Mucosa of rectum (tissue), 2 donors: ENCODE data around the gene HRH3.

Experiments
- H3K27ac ChIP-seq, 2 donors: one replicate each; pipeline ENCODE4 v1.7.0; 2013; ENCODE audit warnings: inconsistent platforms in 2 of 2, low read depth in 2 of 2, low read length in 2 of 2
- H3K27me3 ChIP-seq, 2 donors: one replicate each; pipeline ENCODE4 v1.7.0; 2013; ENCODE audit warnings: low read length in 2 of 2; ENCODE audit not compliant: control insufficient read depth in 2 of 2, insufficient read depth in 2 of 2
- H3K36me3 ChIP-seq, 2 donors: one replicate each; pipeline ENCODE4 v1.7.0; 2013; ENCODE audit warnings: low read length in 2 of 2; ENCODE audit not compliant: control insufficient read depth in 2 of 2, insufficient read depth in 2 of 2
- H3K4me1 ChIP-seq, 2 donors: one replicate each; pipeline ENCODE4 v1.7.0; 2013; ENCODE audit warnings: low read length in 2 of 2, mild to moderate bottlenecking in 1 of 2; ENCODE audit not compliant: control insufficient read depth in 2 of 2, insufficient read depth in 2 of 2
- H3K4me3 ChIP-seq, 2 donors: one replicate each; pipeline ENCODE4 v1.7.0; 2013; ENCODE audit warnings: low read length in 2 of 2
- H3K9ac ChIP-seq, 2 donors: one replicate each; pipeline ENCODE4 v1.7.0; 2013; ENCODE audit warnings: low read length in 2 of 2, low read depth in 1 of 2, mild to moderate bottlenecking in 1 of 2
- H3K9me3 ChIP-seq, 2 donors: one replicate each; pipeline ENCODE4 v1.7.0; 2013; ENCODE audit warnings: low read length in 2 of 2; ENCODE audit not compliant: control insufficient read depth in 2 of 2
- donor health status: healthy.
- donor health status: Normal muscosa, but diverticular disease.

Gene HRH3

DNA sequence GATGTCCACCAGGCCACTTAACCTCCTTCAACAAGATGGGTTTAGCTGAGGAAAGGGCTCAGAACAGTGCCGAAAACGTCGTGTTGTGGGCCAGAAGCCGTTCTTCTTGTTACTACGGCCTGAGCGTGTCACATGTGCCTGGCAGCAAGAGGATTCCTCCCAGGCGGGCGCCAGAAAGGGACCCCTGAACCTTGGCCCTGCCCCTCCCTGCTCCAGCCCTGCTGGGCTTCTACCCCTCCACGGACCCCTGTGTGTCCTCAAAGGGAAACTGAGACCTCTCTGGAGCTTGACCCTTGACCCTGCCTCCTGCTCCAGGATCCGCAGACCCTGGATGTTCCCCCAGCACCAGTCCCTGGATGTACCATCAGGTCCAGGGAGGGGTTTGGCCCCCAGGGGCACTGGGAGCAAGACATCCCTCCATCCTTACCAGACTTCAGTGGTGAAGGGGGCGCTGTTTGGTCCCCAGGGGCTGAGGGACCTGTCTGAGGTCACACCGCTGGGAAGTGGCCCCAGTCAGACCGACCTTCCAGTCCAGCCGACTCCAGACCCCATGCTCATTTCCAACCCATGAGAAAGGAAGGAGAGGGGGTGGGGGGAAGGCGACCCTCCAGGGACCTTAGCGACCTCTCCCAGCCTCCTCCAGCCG, 10.1 kb downstream of the HRH3 start:
- Histone ChIP-seq H3K9ac (no peak overlapping the region), H3K4me3 (no peak overlapping the region), H3K27ac (no peak overlapping the region), H3K9me3 (no peaks in the 10 kb centered on the region), H3K4me1 (no peaks in the 10 kb centered on the region), H3K36me3 (no peaks in the 10 kb centered on the region), H3K27me3 (peaks cover 17 to 27% of the 10 kb centered on the region in 2 donors)

DNA sequence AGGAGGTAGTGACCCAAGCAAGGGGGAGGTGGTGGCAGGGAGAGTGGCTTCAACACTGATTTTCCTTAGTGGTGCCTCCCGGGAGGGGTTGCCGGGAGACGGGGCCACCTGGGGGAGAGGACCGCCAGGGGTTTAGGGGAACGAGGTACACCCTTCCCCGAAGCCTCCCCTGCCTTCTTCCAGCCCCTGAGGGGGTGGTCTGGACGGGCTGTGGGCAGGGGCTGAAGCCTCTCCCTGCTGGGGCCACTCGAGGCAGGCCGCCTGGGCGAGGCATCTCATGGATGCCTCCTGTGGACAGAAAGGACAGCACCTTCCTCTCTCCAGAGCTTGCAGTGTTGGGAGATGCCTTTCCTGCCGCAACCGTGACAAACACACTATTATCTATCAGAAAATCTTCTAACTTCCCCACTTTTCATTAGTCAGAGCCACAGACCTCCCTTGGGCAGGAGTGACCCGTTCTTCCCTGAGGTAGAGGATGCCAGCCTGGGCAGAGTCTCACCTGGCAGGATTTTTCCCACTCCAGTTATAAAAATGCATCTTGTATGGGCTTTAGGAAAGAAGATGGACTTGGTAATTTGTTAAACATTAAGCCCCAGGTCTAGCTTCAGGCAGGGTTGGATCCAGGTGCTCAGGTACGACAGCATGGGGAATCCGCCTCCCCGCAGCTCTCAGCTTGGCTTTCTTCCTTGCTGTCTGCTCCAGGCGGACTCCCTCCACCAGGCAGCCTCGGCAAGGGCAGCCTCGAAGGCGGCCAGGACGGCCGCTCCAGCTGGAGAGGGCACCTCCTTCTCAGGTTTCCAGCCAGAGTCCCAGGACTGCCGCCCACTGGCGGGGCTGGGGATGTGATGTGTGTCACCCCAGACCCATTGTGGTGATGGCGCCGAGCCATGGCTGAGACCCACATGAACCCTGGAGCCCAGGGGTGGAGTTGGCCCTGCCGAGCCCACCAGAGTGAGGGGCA, 11.0 kb downstream of the HRH3 start:
- peaks cover 14 to 21% of the 10 kb centered on the region in 2 donors for H3K27me3 ChIP-seq
- no peak overlapping the region for H3K4me3 ChIP-seq
- H3K27ac ChIP-seq = no peak overlapping the region
- no peak overlapping the region for H3K9ac ChIP-seq
- H3K4me1 ChIP-seq = no peaks in the 10 kb centered on the region
- no peaks in the 10 kb centered on the region for H3K36me3 ChIP-seq
- no peaks in the 10 kb centered on the region for H3K9me3 ChIP-seq

DNA sequence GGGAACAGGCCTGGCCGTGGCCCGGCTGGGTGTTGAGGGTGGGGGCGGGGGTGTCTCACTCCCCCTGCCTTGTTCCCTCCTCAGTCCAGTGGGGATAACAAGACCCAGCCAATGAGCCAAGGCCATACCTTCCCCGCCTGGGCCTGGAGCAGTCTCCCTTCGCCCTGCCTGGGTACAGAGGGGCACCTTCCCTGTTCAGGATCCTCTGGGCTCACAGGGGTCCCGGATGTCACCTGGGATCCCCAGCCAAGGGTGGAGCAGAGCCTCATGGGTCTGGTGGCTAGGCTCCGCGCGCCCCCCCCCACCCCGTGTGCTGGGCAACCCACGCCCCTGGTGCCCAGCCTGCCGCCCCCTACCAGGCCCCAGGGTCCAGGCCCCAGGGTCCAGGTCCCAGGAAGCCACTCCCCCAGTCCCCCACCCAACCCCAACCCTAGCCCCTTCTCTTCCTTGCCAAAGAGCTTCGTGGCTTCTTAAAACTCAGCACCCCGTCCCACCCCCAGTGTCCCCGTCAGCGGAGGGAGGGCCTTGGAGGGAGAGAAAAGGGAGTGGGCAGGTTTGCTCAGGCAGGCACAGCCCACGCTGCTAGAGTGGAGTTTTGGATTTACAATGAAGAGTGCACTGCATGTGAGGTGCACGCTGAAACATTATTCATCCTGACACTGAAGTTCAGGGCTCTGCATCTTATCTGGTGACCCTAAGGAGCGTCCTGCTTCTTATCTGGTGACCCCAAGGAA, 11.8 kb downstream of the HRH3 start:
- Histone ChIP-seq H3K27ac (no peak overlapping the region), H3K4me3 (no peak overlapping the region), H3K27me3 (peaks cover 14 to 17% of the 10 kb centered on the region in 2 donors), H3K36me3 (peaks cover under 1 to 4% of the 10 kb centered on the region in 2 donors), H3K4me1 (no peaks in the 10 kb centered on the region), H3K9me3 (no peaks in the 10 kb centered on the region), H3K9ac (no peak overlapping the region)

DNA sequence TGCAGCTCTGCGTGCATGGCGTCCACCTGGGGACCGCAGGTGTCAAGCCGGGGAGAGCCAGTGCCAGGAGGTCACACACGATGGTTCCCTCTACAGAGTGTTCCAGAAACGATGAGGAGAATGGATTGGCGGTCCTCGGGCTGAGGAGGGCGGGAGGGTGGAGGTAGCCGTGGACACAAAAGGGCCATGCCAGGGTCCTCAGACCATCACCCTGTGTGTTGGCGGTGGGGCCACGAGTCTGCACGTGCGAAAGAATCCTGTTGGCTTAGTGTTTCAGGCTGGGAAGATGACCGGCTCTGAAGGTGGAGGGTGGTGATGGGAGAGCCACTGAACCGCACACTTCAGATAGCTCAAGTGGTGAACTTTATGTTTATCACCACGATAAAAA, 13.7 kb downstream of the HRH3 start:
- H3K4me1 ChIP-seq = no peaks in the 10 kb centered on the region
- H3K9me3 ChIP-seq = no peaks in the 10 kb centered on the region
- no peak overlapping the region for H3K9ac ChIP-seq
- H3K36me3 ChIP-seq = peaks cover 10 to 12% of the 10 kb centered on the region in 2 donors
- peaks cover 10% of the 10 kb centered on the region in 2 donors for H3K27me3 ChIP-seq
- no peak overlapping the region for H3K4me3 ChIP-seq
- no peak overlapping the region for H3K27ac ChIP-seq

DNA sequence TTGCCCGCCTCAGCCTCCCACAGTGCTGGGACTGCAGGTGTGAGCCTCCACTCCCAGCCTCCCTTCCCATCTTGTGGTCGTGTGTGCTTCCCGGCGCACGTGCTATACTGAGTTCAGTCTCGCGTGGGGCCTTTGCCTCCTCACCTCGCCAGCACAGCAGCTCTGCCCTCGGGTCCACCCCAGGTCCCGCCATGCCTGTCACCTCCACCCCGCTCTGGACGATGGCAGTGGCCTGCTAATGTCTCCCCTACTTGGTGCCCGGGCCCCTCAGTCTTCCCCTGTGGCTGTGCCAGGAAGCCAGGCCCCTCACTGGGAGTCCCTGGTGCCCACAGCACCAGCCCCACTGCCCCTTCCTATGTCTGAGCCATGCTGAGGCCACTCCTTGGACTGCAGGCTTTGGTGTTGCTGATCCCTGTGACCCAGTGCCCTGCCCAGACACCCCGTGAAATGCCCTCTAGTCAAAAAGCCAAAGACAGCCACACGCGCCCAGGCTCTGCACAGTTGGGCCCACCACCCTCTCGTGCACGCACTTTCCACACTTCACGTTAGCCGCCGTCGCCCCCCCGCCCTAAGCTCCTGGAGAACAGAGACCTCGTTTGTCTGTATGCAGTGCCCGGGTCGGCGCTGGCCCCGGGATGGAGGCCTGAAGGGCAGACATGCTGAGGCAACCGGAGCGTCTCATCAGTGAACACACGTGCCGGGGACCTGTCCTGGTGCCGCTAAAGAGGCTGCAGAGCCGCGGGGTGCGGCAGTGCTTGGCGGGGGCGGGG, 14.3 kb downstream of the HRH3 start:
- Histone ChIP-seq H3K9ac (no peak overlapping the region), H3K4me1 (no peaks in the 10 kb centered on the region), H3K4me3 (no peak overlapping the region), H3K27ac (no peak overlapping the region), H3K27me3 (peaks cover 4 to 7% of the 10 kb centered on the region in 2 donors), H3K36me3 (peaks cover 15 to 17% of the 10 kb centered on the region in 2 donors), H3K9me3 (no peaks in the 10 kb centered on the region)

DNA sequence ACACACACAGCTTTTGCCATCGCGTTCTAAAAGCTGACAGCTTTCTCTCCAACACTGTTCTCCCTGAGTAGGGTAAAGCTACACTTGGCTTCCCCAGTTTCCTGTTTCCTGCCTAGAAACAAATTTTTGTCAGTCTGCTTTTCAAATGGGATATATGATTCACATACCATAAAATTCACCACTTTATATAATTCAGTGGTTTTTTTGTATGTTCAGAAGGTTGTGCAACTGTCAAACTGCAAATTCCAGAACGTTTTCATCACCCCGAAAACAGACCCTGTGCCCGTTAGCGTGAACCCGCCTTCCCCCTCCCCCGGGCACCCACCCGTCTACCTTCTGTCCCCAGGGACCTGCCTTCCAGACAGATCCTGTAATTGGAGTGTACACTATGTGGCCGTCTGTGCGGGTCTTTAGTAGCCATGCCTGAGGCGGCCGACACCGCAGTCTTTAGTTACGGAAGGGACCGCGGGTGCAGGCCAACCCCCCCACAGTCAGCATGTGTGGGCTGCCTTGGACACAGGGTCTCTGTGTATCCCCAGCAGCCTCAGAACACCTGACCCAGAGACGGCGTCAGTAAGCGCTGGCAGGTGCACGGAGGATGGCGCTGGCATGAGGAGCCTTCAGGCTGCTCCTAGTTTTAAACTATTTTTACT, 16.6 kb downstream of the HRH3 start:
- H3K4me3 ChIP-seq = no peak overlapping the region
- H3K9ac ChIP-seq = no peak overlapping the region
- H3K27me3 ChIP-seq = no peaks in the 10 kb centered on the region
- peaks cover 31 to 32% of the 10 kb centered on the region in 2 donors for H3K36me3 ChIP-seq
- no peaks in the 10 kb centered on the region for H3K4me1 ChIP-seq
- H3K27ac ChIP-seq = no peak overlapping the region
- H3K9me3 ChIP-seq = no peaks in the 10 kb centered on the region

DNA sequence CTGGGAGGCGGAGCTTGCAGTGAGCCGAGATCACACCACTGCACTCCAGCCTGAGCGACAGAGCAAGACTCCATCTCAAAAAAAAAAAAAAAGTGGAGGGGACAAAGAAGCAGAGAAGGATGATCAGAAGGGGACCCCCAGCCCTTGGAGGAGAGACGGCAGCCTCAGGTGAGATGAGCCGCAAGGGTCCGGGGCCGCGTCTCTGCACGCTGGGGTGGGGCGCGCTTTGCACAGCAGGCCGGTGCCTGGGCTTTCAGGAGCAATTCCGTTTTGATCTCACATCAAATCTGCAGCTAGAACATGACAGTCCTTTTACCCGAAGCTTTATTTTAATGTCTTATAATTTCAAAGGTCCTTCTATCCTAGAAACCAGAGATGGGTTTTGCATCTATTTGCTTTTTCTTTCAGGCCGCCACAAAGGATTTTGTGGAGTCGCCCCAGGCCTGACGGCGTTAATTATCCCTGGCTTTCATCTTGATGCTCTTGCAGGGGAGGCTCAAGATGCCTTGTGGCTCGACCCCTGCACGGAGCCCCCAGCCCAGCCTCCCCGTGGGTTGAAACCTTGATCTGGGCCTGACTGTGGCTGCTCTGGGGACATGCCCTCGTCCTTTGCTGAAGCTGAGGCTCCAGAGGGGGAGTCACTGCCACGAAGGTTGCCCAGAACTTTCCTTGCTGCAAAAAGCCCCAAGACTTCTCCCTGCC, 17.3 kb downstream of the HRH3 start:
- H3K4me1 ChIP-seq = no peaks in the 10 kb centered on the region
- H3K4me3 ChIP-seq = no peak overlapping the region
- no peak overlapping the region for H3K27ac ChIP-seq
- H3K9ac ChIP-seq = no peak overlapping the region
- peaks cover 37 to 39% of the 10 kb centered on the region in 2 donors for H3K36me3 ChIP-seq
- H3K9me3 ChIP-seq = no peaks in the 10 kb centered on the region
- H3K27me3 ChIP-seq = no peaks in the 10 kb centered on the region

DNA sequence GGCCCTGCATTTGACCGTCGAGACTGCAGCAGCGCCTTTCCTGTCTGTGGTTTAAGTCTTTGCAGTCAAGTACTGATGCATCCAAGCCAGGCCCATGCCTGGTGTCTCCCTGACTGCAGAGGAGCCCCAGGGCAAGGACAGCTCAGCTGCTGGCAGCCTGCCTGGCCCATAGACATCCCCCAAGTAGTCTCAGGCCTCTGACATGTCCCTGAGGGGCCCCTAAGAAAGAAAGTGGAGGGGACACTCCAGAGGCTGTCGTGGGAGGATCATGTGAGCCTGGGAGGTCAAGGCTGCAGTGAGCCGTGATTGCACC, 18.0 kb downstream of the HRH3 start:
- H3K27ac ChIP-seq = no peak overlapping the region
- no peaks in the 10 kb centered on the region for H3K4me1 ChIP-seq
- no peak overlapping the region for H3K4me3 ChIP-seq
- no peaks in the 10 kb centered on the region for H3K9me3 ChIP-seq
- H3K9ac ChIP-seq = no peak overlapping the region
- H3K36me3 ChIP-seq = peaks cover 40 to 44% of the 10 kb centered on the region in 2 donors
- H3K27me3 ChIP-seq = no peaks in the 10 kb centered on the region
